GM11168 (cell line): ENCODE results near the gene TMEM91.
"Not testable (repeated sequence)": the region's sequence is repeated elsewhere in the genome, so short reads cannot be mapped to it uniquely, and the experiment has no call there.

Experiments
- in situ Hi-C: fragments of 300-500 bp; cut with MboI; formaldehyde crosslinking; loops from one replicate; pipeline ENCODE4 v1.12.0; 2022; ENCODE audit warnings: low sequenced_read_pairs; ENCODE audit not compliant: unreplicated experiment

TMEM91 gene

DNA sequence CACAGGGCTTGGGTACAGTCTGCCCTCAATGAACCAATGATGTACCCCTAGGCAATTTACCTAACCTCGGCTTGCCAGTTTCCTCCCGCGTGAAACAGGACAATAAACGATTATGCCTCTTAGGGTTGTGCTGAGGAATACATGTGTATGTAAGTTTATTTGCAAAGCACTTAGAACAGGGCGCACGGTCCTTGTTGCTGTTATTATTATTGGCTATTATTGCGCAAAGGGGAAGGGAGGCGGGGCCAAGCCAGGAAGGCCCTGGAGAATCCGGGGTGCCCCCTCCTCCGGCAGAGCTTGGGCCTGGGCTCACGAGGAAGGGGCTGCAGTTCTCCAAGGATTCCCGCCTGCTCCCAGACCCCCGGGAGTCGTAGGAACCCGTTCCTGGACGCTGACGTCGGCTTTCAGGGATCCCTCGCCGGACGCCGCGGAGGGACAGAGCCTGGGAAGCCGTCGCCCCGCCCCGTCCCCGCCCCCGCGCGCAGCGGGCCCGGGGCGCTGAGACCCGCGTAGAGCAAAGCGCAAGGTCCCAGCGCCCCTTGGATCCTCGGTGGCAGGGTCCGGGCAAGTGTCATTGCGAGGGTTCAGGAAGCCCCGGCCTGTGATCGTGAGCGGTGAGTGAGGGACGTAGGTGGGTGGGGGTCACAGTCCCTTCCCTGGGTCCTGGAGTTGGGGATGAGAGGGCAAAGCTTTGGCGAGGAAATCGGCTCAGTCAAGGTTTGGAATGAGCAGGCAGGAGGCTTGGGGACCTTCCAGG is at the start of gene TMEM91:
TMEM91 (plus strand) TSS at position 293 of the 757 bp plus-strand sequence. CDS start 1,777 bp downstream, outside the sequence.
- in situ Hi-C loops: no loop called here

DNA sequence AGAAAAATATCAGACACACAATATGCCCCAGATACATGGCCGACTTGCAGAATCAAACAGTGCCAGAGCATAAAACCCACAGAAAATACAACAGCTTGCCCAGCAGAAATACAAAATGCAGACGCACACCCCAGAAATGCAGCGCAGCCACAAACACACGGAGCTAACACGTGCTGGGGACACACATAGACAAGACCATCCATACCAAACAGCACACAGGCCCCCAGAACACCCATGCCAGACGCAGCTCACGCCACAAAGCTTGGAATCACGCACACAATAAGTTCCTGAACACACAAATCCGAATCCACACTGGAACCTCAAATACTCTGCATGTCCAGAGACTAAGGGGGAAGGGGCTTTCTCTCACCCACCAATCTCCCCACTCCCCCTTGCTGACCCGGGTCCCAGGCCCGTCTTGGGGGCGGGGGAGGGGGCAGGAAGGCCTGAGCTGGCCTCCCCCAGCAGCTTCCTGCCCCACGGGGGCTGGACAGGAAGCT is 49.2 kb upstream of the TMEM91 start:
- in situ Hi-C loops: no loop called here

DNA sequence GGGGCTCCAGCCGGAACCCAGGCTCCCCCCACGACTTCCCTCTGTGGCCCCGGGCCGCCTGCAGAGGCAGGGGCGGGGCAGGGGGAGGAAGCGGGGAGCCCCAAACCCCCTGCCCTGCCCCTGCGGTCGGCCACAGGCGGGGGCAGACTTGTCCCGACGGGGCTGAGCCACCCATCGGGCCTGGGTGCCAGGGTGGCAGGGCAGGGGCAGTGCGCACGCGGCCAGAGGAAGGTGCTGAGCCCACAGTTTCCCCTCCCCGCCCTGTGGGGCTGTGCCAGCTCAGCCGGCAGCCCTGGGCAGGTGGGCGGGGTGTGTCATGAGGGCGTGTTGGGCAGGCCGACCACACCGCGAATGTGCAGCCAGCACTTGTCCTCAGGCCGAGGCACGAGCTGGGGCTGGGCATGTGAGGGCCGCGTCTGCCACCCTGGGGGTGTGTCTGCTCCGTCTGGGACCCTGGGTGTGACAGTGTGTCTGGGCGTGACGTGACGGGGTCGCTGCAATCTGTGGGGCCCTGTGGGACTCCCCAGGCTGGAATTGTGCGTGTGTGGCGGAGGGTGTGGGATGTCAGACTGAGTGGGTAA is 48.7 kb upstream of the TMEM91 start:
- in situ Hi-C loops: no loop called here

DNA sequence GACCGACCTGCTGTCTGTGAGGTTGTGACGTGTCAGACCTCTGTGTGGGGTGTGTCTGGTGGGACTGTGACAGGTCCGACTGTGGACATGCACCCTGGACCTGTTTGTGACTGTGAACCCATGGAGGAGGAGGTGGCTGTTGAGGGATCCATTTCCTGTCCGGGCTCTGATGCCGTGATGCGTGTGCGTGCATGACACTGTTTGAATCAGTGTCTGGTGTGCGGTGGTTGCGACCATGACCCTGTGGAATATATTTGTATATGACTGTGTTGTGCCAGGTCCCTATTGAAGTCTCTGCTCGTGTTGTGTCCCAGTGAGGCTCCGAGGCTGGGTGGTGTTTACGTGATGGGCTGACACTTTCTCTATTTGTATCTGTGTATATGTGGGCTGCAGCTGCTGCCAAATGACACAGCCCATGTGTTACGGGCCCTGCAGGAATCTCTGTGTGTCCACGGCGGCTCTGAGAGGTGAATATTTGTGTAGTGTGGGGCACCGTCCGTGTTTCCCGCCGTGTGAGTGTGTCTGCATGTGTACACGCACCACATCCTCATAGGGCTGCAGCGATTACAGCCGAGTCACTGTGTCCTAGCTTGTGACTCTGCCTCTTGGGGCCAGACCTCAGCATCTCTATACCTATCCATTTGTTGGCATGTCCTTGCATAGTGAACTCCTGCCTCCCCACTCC is 48.0 kb upstream of the TMEM91 start:
- in situ Hi-C loops: no loop called here

DNA sequence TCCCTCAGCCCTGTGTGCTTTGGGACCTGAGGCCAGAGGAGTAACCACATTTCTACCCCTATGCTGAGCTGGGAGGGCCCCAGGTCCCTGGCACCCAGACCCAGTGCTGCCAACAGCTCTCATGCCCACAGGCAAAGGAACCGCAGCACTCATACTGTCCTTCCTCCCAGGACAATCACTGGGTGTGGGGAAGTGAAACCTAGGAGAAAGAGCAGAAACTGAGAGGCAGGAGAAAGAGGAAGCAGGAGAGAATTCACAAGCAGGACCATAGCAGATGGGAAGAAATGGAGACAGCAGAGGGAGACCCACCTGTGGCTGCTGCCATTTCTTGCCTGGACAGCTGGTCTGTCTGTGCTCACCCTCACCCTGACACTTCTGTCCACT is 47.5 kb upstream of the TMEM91 start:
- in situ Hi-C loops: no loop called here

DNA sequence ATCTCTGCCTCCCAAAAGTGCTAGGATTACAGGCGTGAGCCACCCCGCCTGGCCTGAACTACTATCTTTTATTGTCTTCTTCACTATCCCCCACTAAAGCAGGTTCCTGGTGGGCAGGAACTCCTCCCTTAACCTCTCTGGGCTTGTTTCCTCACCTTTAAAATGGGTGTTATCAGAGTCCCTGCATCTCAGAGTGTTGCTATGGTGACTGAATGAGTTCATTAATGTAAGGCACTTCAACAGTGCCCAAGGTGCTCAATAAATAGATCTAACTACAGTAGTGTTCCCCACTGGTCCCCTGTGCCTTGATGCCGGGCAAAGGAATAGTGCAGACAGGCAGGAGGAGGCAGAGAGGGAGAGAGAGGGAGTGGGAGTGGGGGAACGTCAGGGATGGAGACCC is 45.9 kb upstream of the TMEM91 start:
- in situ Hi-C loops: no loop called here

DNA sequence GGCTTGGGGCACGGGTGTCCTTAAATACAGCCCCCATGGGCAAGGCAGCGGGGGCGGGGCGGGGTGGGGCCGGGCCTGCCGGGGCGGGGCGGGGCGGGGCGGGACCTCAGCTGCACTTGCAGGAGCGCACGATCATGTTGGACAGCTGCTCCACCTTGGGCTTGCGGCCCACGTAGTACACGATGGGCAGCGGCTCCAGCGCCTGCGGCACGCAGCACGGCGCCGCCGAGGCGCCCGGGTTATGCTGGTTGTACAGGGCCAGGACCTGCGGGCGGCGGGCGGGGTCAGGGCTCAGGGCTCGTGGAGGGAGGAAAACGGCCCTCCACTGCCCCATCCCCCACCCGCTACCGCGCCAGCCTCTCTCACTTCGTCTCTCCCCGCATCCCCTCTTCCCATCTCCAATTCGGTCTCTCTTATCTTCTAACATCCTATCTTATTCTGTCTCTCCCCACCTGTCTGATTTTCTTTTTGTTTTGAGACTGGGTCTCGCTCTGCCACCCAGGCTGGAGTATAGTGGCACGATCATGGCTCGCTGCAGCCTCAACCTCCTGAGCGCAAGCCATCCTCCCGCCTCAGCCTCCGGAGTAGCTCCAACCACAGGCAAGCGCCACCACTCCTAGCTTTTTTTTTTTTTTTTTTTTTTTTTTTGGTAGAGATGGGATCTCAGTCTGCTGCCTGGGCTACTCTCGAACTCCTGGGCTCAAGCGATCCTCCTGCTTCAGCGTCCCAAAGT is 45.2 kb upstream of the TMEM91 start:
- in situ Hi-C loops: no loop called here

DNA sequence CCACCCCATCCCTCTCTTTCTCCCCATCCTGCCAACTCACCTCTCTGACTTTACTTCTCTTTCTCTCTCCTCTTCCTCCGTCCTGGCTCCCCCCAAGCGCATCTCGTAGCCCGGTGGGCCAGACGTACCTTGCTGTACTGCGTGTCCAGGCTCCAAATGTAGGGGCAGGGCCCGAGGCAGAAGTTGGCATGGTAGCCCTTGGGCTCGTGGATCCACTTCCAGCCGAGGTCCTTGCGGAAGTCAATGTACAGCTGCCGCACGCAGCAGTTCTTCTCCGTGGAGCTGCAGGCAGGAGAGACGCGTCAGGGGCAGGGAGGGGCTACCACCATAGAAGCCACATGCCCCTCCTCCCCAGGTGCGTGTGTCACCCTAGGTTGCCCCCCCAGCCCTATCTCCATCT is 44.3 kb upstream of the TMEM91 start:
- in situ Hi-C loops: no loop called here

DNA sequence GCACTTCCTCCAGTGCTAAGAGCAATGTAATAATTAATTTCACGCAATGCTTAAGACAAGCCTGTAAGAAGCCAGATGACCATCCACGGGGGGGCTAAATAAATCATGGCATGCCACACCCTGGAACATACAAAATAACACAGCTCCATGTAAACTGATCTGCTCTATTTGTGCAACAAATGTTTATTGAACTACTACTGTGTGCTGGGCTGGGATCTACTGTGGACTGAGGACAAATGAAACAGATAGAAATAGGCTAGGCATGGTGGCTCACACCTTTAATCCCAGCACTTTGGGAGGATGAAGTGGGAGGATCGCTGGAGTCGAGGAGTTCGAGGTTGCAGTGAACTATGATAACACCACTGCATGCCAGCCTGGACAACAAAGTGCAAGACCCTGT is 43.9 kb upstream of the TMEM91 start:
- in situ Hi-C loops: no loop called here

DNA sequence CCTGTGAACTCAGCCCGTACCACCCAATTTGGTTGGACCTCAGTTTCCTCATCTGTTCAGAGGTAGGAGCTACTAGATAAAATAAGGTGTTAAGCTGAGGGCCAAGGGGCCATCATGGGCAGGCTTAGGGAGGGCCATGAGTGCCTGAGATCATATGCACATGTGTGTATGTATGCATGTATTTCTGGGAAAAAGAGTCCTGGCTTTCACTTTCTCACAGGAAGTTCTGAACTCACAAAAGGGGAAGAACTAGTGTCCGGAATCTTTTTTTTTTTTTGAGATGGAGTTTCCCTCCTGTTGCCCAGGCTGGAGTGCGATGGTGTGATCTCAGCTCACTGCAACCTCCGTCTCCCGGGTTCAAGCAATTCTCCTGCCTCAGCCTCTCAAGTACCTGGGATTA is 41.5 kb upstream of the TMEM91 start:
- in situ Hi-C loops: no loop called here

DNA sequence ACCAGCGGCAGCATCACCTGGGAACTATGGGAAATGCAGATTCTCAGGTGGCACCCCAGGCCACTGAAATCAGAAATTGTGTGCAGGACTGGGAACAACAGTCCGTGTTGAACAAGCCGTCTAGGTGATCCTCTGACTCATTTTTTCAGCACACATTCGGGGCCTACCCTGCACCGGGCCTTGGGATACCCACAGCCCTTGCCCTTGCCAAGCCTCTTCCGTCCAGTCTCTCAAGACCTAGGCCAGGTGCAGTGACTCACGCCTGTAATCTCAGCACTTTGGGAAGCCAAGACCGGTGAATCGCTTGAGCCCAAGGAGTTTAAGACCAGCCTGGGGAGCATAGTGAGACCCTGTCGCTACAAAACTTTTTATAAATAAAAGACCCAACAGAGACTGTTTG is 40.9 kb upstream of the TMEM91 start:
- in situ Hi-C loops: no loop called here

DNA sequence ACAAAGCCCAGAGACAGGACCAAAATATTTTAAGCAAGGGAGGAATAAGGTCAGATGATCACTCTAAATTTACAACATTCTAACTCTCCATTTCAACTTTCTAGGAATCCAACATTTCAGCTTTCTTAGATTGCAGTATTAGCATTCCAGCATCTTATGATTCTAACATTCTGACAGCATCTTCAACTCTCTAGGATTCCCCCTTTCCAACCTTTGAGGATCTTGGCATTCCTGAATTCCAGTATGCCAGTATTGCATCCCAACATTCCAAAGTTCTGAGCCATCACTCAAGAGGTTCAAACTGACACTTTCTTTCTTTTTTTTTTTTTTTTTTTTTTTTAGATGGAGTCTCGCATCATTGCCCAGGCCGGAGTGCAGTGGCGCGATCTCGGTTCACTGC is 36.4 kb upstream of the TMEM91 start:
- in situ Hi-C loops: no loop called here

DNA sequence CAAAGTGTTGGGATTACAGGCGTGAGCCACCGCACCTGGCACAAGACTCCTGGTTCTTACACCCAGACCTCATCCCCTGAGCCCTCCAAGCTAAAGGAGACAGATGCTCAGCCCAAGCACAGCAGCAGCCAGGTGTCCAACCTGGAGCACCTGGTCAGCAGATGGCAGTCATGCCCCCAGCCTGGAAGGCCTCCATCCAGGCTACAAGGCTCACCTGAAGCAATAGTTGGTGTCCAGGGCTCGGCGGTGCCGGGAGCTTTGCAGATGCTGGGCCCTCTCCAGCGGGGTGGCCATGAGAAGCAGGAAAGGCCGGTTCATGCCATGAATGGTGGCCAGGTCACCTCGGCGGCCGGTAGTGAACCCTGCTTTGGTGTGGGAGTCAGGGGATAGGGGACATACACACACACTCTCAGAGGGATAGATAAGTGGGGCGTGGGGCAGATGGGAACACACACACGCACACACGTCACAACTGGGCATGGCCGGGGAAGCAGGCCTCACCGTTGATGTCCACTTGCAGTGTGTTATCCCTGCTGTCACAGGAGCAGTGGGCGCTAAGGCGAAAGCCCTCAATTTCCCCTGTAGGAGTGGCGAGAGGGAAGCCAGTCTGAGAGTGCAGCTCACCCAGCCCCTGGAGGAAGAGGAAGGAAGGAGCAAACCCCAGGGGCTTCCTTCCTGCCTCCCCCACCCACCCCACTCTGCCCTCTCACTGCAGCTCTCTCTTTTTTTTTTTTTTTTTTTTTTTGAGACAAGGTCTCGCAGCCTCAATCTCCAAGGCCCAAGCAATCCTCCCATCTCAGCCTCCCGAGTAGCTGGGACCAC is 34.5 kb upstream of the TMEM91 start:
- in situ Hi-C loops: no loop called here

DNA sequence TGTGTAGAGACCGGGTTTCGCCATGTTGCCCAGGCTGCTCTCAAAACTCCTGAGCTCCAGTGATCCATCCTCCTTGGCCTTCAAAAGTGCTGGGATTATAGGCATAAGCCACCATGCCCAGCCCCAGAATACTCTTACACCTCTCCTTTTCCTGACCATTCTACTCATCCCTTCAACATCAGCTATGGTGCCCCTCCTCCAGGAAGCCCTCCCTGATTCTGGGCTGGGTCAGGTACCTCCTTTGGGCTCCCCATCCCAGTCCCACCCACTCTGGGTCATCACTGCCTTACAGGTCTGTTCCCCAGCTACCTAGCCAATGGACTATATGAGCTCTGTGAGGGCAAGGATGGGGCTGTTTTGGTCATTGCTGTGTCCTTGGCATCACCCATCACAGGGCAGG is 32.2 kb upstream of the TMEM91 start:
- in situ Hi-C loops: no loop called here

DNA sequence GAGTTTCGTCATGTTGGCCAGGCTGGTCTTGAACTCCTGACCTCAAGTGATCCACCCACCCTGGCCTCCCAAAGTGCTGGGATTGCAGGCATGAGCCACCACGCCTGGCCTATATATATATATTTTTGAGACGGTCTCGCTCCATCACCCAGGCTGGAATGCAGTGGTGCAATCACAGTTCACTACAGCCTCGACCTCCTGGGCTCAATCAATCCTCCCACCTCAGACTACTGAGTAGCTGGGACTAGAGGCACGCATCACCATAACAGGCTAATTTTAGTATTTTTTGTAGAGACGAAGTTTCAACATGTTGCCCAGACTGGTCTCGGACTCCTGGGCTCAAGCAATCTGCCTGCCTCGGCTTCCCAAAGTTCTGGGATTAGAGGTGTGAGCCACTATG is 29.4 kb upstream of the TMEM91 start:
- in situ Hi-C loops: not testable (repeated sequence)

DNA sequence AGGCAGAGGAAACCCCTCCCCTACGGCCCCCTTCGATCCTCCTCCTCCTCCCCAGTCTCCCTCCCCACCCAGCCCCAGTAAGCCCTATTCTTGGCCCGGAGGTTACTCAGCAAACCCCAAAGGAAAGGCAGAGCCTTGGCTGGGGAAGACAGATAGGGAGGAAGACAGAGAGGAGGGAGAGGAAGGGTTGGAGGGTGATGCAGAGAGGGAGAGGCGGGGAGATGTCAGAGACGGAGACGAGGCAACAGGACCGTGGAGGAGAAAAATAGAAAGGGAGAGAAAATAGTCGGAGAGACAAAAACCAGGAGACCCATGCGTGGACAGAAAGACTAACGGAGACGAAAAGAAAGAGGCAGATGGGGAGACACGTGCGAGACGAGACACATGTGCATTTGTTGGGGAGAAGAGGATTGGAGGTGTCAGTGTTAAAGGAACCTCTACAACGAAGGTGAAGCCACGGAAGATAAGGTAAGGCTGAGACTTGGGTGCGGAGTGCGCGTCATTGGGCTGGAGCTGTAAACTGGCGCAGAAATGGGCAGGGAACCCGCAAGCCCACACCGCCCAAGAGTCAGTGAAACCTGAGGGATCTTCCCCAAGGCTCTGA is 25.5 kb upstream of the TMEM91 start:
- in situ Hi-C loops: no loop called here

DNA sequence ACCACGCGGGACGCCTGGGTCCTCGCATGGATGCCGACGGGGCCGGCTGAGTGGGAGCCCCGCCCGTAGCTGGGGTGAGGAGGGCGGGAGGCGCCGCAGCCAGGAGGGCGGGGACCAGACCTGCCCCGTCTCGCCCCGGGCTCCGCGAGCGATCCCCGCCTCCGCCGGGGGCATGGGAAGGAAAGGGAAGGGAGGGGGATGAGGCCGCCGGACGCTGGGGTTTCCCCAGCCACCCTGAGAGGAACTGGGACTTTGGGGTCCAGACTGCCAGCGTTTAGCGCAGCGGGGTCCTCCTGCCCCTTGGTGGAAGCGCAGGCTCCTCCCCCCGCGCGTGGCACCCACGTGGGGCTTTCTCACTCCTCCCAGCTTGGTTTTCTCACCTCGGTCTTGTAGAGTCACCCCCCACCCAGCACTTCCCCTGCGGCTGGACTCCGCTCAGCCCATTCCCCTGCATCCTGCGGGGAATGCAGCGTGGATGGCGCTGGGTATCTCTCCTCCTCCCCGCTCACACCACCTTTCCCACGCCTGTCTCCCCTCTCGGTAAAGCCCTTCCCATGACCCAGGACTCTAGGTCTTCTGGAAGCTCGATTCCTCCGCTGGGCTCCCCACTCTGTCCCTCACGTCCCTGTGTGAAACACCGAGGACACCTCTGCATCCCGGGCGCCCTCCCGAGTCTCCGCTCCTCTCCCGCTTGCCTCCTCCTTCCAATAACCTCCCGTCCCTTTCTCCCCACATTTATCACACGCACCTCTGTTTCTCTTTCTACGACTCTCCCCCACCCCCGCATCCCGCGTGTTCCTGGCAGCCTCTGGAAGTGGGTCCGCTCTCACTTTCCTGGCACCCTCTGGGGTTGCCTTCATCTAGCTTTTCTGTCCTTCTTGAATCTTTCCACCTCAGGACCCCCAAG is 24.7 kb upstream of the TMEM91 start:
- in situ Hi-C loops: no loop called here

DNA sequence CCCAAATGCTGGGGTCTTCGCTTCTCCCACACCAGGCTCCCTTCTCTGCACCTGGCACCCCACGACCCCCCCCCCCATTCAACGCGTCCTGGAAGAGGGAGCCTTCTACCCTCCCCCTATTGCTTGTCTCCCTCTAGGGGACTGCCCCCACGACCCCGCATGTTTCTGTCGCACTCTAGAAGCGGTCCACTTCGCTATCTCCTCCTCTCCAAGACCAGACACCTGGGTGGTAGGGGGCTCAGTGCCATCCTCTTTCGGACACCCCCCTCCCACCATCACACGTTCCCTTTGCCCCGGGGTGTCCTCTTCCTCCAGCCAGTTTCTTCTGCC is 24.1 kb upstream of the TMEM91 start:
- in situ Hi-C loops: no loop called here
